D721Med (cell line): ENCODE measurements around the gene RBM15.

Source experiments
- DNase-seq: peaks from one replicate; pipeline ENCODE4 v3.0.0; 2011; ENCODE audit warnings: low spot score; ENCODE audit not compliant: insufficient read length
- FAIRE-seq: peaks from 2 replicates; lab custom pipeline; 2011; peaks lifted over from hg19 to GRCh38; lab: Jason Lieb, UNC
- CTCF ChIP-seq: IDR thresholded peaks from 2 replicates; pipeline ENCODE4 v1.5.1; 2012; ENCODE audit warnings: mild to moderate bottlenecking, control low read depth; ENCODE audit not compliant: insufficient read depth; ENCODE audit errors: missing control alignments

Gene RBM15

GRCh38 chr1:110321045-110321444 lies 18.1 kb upstream of the RBM15 start:
- no peak for TF ChIP-seq CTCF
- FAIRE-seq = no peak
- DNase-seq = no peak

GRCh38 chr1:110321846-110322245 lies 17.3 kb upstream of the RBM15 start:
- no peak for FAIRE-seq
- TF ChIP-seq CTCF = no peak
- no peak for DNase-seq

GRCh38 chr1:110324667-110325066 lies 14.5 kb upstream of the RBM15 start:
- FAIRE-seq (no peak), DNase-seq (no peak)
- TF ChIP-seq CTCF = no peak

- FAIRE-seq (no peak), DNase-seq (no peak)
- TF ChIP-seq CTCF = no peak
Measured at GRCh38 chr1:110326826-110327225, 12.4 kb upstream of the RBM15 start.

GRCh38 chr1:110328274-110328673 lies 10.9 kb upstream of the RBM15 start:
- TF ChIP-seq CTCF = no peak
- DNase-seq (no peak), FAIRE-seq (no peak)

DNA sequence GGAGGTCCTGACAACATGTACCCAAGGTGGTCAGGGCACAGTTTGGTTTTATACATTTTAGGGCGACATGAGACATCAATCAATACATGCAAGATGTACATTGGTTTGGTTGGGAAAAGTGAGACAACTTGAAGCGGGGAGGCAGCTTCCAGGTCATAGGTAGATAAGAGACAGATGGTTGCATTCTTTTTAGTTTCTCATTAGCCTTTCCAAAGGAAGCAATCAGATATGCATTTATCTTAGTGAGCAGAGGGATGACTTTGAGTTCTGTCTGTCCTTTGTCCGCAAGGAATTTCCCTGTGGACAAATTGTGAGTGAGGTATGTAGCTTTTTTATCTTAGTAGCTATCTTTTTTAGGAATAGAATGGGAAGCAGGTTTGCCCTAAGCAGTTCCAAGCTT lies 10.5 kb upstream of the RBM15 start:
- DNase-seq = no peak
- no peak for TF ChIP-seq CTCF
- no peak for FAIRE-seq

DNA sequence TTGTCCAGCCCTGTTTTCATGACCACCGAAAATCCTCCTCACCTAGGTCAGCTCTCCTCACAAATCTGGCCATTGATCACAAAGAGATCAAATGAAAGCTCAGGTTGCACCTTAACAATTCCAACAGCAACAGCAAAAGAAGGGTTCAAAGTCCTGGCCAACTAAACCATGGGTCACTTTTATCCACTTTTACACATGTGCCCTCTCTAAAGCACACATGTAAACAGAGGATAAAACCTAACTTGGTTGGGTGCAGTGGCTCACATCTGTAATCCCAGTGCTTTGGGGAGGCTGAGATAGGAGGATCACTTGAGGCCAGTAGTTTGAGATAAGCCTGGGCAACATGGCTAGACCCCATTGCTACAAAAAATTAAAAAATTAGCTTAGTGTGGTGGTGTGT lies 3.9 kb upstream of the RBM15 start:
- FAIRE-seq (no peak), DNase-seq (no peak)
- no peak for TF ChIP-seq CTCF
